Endothelial cell of umbilical vein (primary cell): ENCODE results near the gene TMEM131. TPM values are rescaled to one million over a fixed set of nuclear protein-coding genes. Genes with fewer than 3 reads are reported as not detected.

Experiments used
- BruUV-seq: library from RNA; stranded (reverse); fragments of 400-500 nt; replicated peaks from 2 replicates; lab custom pipeline; 2021; lab: Mats Ljungman, UMichigan
- CTCF ChIA-PET: fragments of 300-600, 350-600 bp; sonication (Branson Sonifier 250); formaldehyde crosslinking; loops from one replicate; lab custom pipeline; 2021; ENCODE audit warnings: antibody characterized with exemption, inconsistent platforms; lab: Charles Lee
- POLR2A ChIA-PET: fragments of 300-600, 350-600 bp; sonication (Branson Sonifier 250); formaldehyde crosslinking; loops from one replicate; lab custom pipeline; 2021; ENCODE audit warnings: antibody characterized with exemption, inconsistent platforms; lab: Charles Lee
- DNase-seq: peaks from one replicate; pipeline ENCODE4 v3.0.0-alpha.2; 2011; ENCODE audit warnings: low read depth, low spot score
- FAIRE-seq: peaks from 2 replicates; lab custom pipeline; 2011; peaks lifted over from hg19 to GRCh38; lab: Jason Lieb, UNC
- H2AFZ ChIP-seq: 2 replicates; pipeline ENCODE4 v1.6.0; 2012; ENCODE audit warnings: low read depth, low read length, control low read depth, inconsistent platforms
- H3K27ac ChIP-seq: 2 replicates; pipeline ENCODE4 v1.5.1; 2011; ENCODE audit warnings: low read depth, mild to moderate bottlenecking, control low read depth, low read length, moderate library complexity; ENCODE audit not compliant: insufficient read depth
- H3K27me3 ChIP-seq, 2 experiments: 2 replicates each; pipeline versions ENCODE4 v1.6.0 to v1.6.1; 2011; ENCODE audit warnings: low read length in 2 of 2, mixed read lengths in 1 of 2; ENCODE audit not compliant: control insufficient read depth in 2 of 2, insufficient read depth in 2 of 2
- H3K36me3 ChIP-seq, 2 experiments: 2 replicates in 1 of 2; 3 replicates in 1 of 2; pipeline ENCODE4 v1.5.1; 2011; ENCODE audit warnings: low read length in 2 of 2, mild to moderate bottlenecking in 1 of 2, moderate library complexity in 1 of 2; ENCODE audit not compliant: control insufficient read depth in 2 of 2, insufficient read depth in 2 of 2; ENCODE audit errors: extremely low read depth in 1 of 2
- H3K4me1 ChIP-seq: 3 replicates; pipeline ENCODE4 v1.5.1; 2011; ENCODE audit warnings: mild to moderate bottlenecking, low read length; ENCODE audit not compliant: control insufficient read depth, insufficient read depth; ENCODE audit errors: extremely low read depth
- H3K4me2 ChIP-seq: 2 replicates; pipeline ENCODE4 v1.6.1; 2011; ENCODE audit warnings: low read length, control low read depth, mixed read lengths; ENCODE audit not compliant: insufficient read depth
- H3K4me3 ChIP-seq, 3 experiments: fragments of 200-600 bp in 1 of 3; sonication (generic), shearing (Covaris generic) in 1 of 3; replicated peaks in 1 of 3; 2 replicates each; pipeline ENCODE4 v1.5.1; 2011 to 2016; ENCODE audit warnings: control low read depth in 3 of 3, low read length in 3 of 3, mild to moderate bottlenecking in 2 of 3, inconsistent platforms in 1 of 3, low read depth in 1 of 3, moderate library complexity in 1 of 3; ENCODE audit not compliant: insufficient read depth in 1 of 3
- H3K79me2 ChIP-seq: 2 replicates; pipeline ENCODE4 v1.6.0; 2012; ENCODE audit warnings: low read length, inconsistent platforms; ENCODE audit not compliant: control insufficient read depth, insufficient read depth
- H3K9ac ChIP-seq: replicated peaks from 2 replicates; pipeline ENCODE3; 2011; ENCODE audit warnings: low read length, control low read depth; ENCODE audit not compliant: insufficient read depth; ENCODE audit errors: extremely low read depth
- H3K9me1 ChIP-seq: replicated peaks from 3 replicates; pipeline ENCODE4 v1.6.0; 2011; ENCODE audit warnings: mild to moderate bottlenecking, low read length; ENCODE audit not compliant: control insufficient read depth, insufficient read depth; ENCODE audit errors: extremely low read depth
- H3K9me3 ChIP-seq: replicated peaks from 2 replicates; pipeline ENCODE4 v1.5.1; 2012; ENCODE audit warnings: low read length, inconsistent platforms; ENCODE audit not compliant: control insufficient read depth, insufficient read depth
- H4K20me1 ChIP-seq: replicated peaks from 2 replicates; pipeline ENCODE3; 2011; ENCODE audit warnings: mild to moderate bottlenecking, low read length; ENCODE audit not compliant: control insufficient read depth, insufficient read depth; ENCODE audit errors: extremely low read depth
- CTCF ChIP-seq, 2 donors: IDR thresholded peaks; 1 replicate in 1 of 2; 2 replicates in 1 of 2; pipeline ENCODE4 v1.5.1; 2011; ENCODE audit warnings: low read length in 2 of 2, mild to moderate bottlenecking in 2 of 2, moderate library complexity in 2 of 2, control low read depth in 1 of 2, inconsistent platforms in 1 of 2, low read depth in 1 of 2; ENCODE audit not compliant: insufficient read depth in 1 of 2; ENCODE audit errors: extremely low read depth in 1 of 2
- EZH2 ChIP-seq: IDR thresholded peaks from 2 replicates; pipeline ENCODE4 v1.6.1; 2012; ENCODE audit warnings: borderline replicate concordance, low read depth, mild to moderate bottlenecking, moderate library complexity, low read length, inconsistent platforms; ENCODE audit not compliant: severe bottlenecking
- FOS ChIP-seq: IDR thresholded peaks from 2 replicates; pipeline ENCODE4 v1.6.1; 2011; ENCODE audit warnings: mild to moderate bottlenecking, low read length, moderate library complexity, borderline replicate concordance; ENCODE audit not compliant: insufficient read depth
- GATA2 ChIP-seq: IDR thresholded peaks from 2 replicates; pipeline ENCODE4 v1.7.0; 2011; ENCODE audit warnings: low read depth, mild to moderate bottlenecking, moderate library complexity, mixed read lengths, low read length; ENCODE audit not compliant: insufficient read length, insufficient read depth
- MYC ChIP-seq: IDR thresholded peaks from one replicate; pipeline ENCODE4 v1.6.1; 2011; ENCODE audit warnings: mild to moderate bottlenecking, low read depth, low read length
- POLR2A ChIP-seq: IDR thresholded peaks from 2 replicates; pipeline ENCODE4 v1.6.1; 2012; ENCODE audit warnings: low read depth, mild to moderate bottlenecking, control low read depth, low read length
- dilution Hi-C: fragments of 300-500 bp; cut with MboI; formaldehyde crosslinking; loops from one replicate; pipeline ENCODE4 v1.15.0; 2019; ENCODE audit warnings: low sequenced_read_pairs; ENCODE audit not compliant: extremely low pct_ligation_motif_present
- intact Hi-C: fragments of 100-400 bp; cut with micrococcal nuclease; formaldehyde crosslinking; loops from one replicate; pipeline ENCODE4 v1.10.0; 2022
- polyA plus RNA-seq, 4 experiments: library from polyadenylated mRNA; depleted of rRNA in 3 of 4; stranded (reverse) in 3 of 4; unstranded in 1 of 4; fragments of >200 nt; gene quantifications; 2 replicates each; pipeline versions ENCODE4 v1.2.1 to v1.2.3, GENCODE V29; 2011 to 2012; ENCODE audit warnings: missing spikeins in 1 of 4
- total RNA-seq: library from RNA; stranded (reverse); gene quantifications from 2 replicates; pipeline ENCODE4 v1.2.3, GENCODE V29; 2021
- TF ChIP-seq, protein P1 (sequence below): IDR thresholded peaks from 2 replicates; pipeline ENCODE4 v1.6.1; 2011; ENCODE audit not compliant: insufficient read depth, insufficient read length

Gene TMEM131
- total and polyA plus RNA-seq, 2 donors (not counting 3 experiments of a cell fraction or from before 2014, with no cell fraction given): 12.2 to 28.6 TPM

GRCh38 chr2:97845818-97846217 lies 149.9 kb downstream of the TMEM131 start:
- DNase-seq (no peak), FAIRE-seq (no peak)
- BruUV-seq: no TSS peak
- TF ChIP-seq EZH2: no peak
- no peak for TF ChIP-seq GATA2
- no peak for TF ChIP-seq FOS
- TF ChIP-seq, protein P1, sequence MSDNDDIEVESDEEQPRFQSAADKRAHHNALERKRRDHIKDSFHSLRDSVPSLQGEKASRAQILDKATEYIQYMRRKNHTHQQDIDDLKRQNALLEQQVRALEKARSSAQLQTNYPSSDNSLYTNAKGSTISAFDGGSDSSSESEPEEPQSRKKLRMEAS: no peak
- no peak for TF ChIP-seq CTCF (IDR thresholded peaks at IDR 0.05; ENCODE audit: extremely low read depth in 1 of 2, insufficient read depth in 1 of 2, low read depth in 1 of 2, low read length in 2 of 2)
- no peak for TF ChIP-seq POLR2A
- no peak for TF ChIP-seq MYC
- ChIA-PET CTCF (no interaction called here), POLR2A (no interaction called here)
- no peak overlapping the region for H2AFZ ChIP-seq
- intact Hi-C loops: no loop called here
- H3K9ac ChIP-seq: no peak overlapping the region
- no peaks in the 10 kb centered on the region for H3K4me1 ChIP-seq
- H3K27me3 ChIP-seq: no peaks in the 10 kb centered on the region
- H3K36me3 ChIP-seq: no peaks in the 10 kb centered on the region
- H3K9me3 ChIP-seq: no peaks in the 10 kb centered on the region
- H3K4me2 ChIP-seq: no peak overlapping the region
- H4K20me1 ChIP-seq: no peaks in the 10 kb centered on the region
- no peaks in the 10 kb centered on the region for H3K9me1 ChIP-seq
- dilution Hi-C loops: no loop called here
- no peak overlapping the region for H3K27ac ChIP-seq
- H3K79me2 ChIP-seq: no peaks in the 10 kb centered on the region
- no peak overlapping the region for H3K4me3 ChIP-seq
